AG04450 (cell line): ENCODE results near the gene ZNF749. TPM values are rescaled to one million over a fixed set of nuclear protein-coding genes. Genes with fewer than 3 reads are reported as not detected.

Experiments
- CTCF ChIA-PET: fragments of 300-600, 350-600 bp; formaldehyde crosslinking; extraction: SDS; loops from one replicate; lab custom pipeline; 2022; ENCODE audit warnings: antibody characterized with exemption, inconsistent platforms; lab: Charles Lee
- POLR2A ChIA-PET: fragments of 350-600 bp; formaldehyde crosslinking; extraction: SDS; loops from one replicate; lab custom pipeline; 2021; ENCODE audit warnings: antibody characterized with exemption, inconsistent platforms; lab: Yijun Ruan, JAX
- DNase-seq: peaks from one replicate; pipeline ENCODE4 v3.0.0-alpha.2; 2011; ENCODE audit warnings: low read depth, low spot score
- H3K27ac ChIP-seq: one replicate; pipeline ENCODE4 v1.5.1; 2012; ENCODE audit warnings: low read depth, low read length, control low read depth
- H3K27me3 ChIP-seq: one replicate; pipeline ENCODE4 v1.6.0; 2012; ENCODE audit warnings: low read length; ENCODE audit not compliant: control insufficient read depth, insufficient read depth
- H3K4me3 ChIP-seq: 2 replicates; pipeline ENCODE4 v1.5.1; 2011; ENCODE audit warnings: mild to moderate bottlenecking, low read depth, low read length, control low read depth
- H3K9me3 ChIP-seq: 2 replicates; pipeline ENCODE4 v1.5.1; 2012; ENCODE audit warnings: low read length; ENCODE audit not compliant: control insufficient read depth, insufficient read depth
- polyA plus RNA-seq: library from polyadenylated mRNA; depleted of rRNA; stranded (reverse); fragments of >200 nt; gene quantifications from 2 replicates; pipeline ENCODE4 v1.2.3, GENCODE V29; 2011
- TF ChIP-seq, protein P1 (sequence below): IDR thresholded peaks from 2 replicates; pipeline ENCODE4 v1.5.1; 2011; ENCODE audit warnings: low read depth, low read length, control low read depth, inconsistent platforms

Gene ZNF749
- polyA plus RNA-seq, 1 experiment = 7.4 TPM

DNA sequence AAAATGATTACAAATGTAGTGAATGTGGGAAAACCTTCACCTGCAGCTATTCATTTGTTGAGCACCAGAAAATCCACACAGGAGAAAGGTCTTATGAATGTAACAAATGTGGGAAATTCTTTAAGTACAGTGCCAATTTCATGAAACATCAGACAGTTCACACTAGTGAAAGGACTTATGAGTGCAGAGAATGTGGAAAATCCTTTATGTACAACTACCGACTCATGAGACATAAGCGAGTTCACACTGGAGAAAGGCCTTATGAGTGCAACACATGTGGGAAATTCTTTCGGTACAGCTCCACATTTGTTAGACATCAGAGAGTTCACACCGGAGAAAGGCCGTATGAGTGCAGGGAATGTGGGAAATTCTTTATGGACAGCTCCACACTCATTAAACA lies 36.3 kb upstream of the ZNF749 start:
- Histone ChIP-seq H3K27ac (no peak overlapping the region), H3K4me3 (no peak overlapping the region), H3K27me3 (no peaks in the 10 kb centered on the region), H3K9me3 (peaks cover 29% of the 10 kb centered on the region)
- ChIA-PET CTCF (no interaction called here), POLR2A (no interaction called here)
- no peak for DNase-seq
- TF ChIP-seq, protein P1, sequence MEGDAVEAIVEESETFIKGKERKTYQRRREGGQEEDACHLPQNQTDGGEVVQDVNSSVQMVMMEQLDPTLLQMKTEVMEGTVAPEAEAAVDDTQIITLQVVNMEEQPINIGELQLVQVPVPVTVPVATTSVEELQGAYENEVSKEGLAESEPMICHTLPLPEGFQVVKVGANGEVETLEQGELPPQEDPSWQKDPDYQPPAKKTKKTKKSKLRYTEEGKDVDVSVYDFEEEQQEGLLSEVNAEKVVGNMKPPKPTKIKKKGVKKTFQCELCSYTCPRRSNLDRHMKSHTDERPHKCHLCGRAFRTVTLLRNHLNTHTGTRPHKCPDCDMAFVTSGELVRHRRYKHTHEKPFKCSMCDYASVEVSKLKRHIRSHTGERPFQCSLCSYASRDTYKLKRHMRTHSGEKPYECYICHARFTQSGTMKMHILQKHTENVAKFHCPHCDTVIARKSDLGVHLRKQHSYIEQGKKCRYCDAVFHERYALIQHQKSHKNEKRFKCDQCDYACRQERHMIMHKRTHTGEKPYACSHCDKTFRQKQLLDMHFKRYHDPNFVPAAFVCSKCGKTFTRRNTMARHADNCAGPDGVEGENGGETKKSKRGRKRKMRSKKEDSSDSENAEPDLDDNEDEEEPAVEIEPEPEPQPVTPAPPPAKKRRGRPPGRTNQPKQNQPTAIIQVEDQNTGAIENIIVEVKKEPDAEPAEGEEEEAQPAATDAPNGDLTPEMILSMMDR = no peak

DNA sequence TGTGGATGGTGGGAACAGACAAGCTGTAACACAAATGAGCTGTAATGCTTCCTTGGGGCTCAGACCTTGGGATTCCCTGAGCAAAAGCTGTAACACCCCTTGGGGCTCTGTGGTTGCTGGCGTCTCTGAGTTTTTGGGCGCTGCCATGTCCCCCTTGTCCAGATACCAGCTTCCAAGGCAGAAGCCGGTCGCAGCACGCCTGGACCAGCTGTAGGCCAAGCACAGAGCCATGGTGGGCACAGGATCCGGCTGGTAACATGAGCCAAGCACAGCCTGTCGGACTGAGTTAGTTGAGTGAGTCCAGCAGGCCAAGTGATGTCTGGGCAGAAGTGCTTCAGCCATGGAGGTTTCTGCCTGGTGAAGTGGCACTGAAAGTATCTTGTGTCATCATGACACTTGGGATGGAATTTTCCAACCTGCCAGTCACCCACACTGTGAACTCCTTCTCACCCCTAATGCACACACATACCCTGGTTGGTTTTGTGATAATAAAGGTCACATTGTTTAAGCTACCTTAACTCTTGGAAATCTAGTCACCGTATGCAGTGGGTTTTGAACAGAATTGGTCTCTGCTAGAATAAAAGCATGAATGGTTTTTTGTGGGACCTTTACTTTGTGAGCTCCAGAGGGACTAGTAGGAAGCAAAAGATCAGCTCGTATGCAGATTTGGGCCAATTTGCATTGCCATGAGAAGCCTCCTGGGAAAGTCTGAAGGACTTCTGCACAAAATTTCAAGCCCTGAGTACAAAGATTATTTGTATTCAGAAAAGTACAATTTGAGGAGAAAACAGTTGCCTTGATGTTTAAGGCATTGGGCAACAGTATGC lies 31.2 kb upstream of the ZNF749 start:
- Histone ChIP-seq H3K27ac (no peak overlapping the region), H3K9me3 (peaks cover 13% of the 10 kb centered on the region), H3K27me3 (no peaks in the 10 kb centered on the region), H3K4me3 (no peak overlapping the region)
- ChIA-PET POLR2A (interaction anchor here (0.7 kb wide), 1 partner anchor 293 kb away, joined by 4 read pairs; no protein-coding TSS in a partner anchor), CTCF (no interaction called here)
- TF ChIP-seq, protein P1 = no peak
- DNase-seq = no peak

- CTCF ChIA-PET = interaction anchor here (0.8 to 2.0 kb wide), 10 partner anchors 13 to 749 kb away, joined by 3 to 10 read pairs (median 4); partner anchors contain the start of genes ZNF134 and ZNF548
- peak; percentile 15 for DNase-seq
- Histone ChIP-seq H3K4me3 (no peak overlapping the region), H3K27me3 (no peaks in the 10 kb centered on the region), H3K27ac (no peak overlapping the region), H3K9me3 (peaks cover 14% of the 10 kb centered on the region)
- POLR2A ChIA-PET = no interaction called here
- TF ChIP-seq, protein P1 = peak; percentile 86
Observed at GRCh38 chr19:57406516-57407123, 28.5 kb upstream of the ZNF749 start.

DNA sequence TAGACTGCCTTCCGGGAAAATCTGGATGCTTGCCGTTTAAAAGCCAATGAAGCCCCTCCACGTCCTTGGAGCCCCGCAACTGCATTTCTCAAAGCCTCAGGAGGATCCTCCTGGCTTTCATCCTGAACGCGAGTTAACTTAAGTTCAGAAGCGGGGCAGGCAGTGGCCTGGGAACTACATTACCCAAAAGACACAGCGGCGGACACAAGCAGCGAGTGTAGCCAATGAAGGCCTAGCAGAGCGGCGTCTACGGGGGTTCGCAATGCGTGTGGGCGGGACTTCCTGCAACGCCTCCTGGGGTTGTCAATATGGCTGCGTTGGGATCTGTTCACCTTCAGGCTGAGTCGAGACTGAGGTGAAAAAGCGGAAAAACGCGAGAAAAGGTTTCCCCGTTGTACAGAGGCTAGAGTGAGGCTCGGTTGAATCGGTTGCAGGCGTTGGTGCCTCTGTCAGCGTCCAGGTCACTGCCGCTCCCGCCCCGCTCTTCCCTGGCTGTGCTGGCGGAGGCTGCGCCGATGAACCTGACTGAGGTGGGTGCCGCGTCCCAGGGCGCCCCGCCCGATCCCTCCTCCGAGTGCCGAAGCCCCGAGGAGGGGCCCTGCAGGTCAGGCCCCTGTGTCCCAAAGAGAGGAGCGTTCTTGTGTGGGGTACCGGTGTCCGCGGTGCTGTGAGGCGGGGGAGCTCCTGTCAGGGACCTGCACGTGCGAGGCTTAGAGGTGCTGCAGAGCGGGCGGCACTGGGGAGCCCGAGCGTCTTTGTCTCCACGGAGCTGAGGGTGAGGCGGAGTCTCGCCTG lies 24.1 kb upstream of the ZNF749 start, which contains the start of gene ZNF17:
Gene ZNF17 (plus strand): TSS at position 285 of the 795 bp plus-strand sequence. CDS start 2,455 bp downstream, outside the sequence.
- CTCF ChIA-PET = no interaction called here
- Histone ChIP-seq H3K27me3 (no peaks in the 10 kb centered on the region), H3K9me3 (peaks cover 5% of the 10 kb centered on the region; the same call in 1 of the 2 replicates), H3K4me3 (peak within 1 kb of the TSS; percentile 99), H3K27ac (no peak within 1 kb of the TSS)
- TF ChIP-seq, protein P1 = no peak
- POLR2A ChIA-PET = no interaction called here
- peak; percentile 83 for DNase-seq
